PC-3 (cell line): ENCODE results near the gene ENO4. TPM values are rescaled to one million over a fixed set of nuclear protein-coding genes. Genes with fewer than 3 reads are reported as not detected.

Experiments used
- ATAC-seq: fragments of 200-7000 bp; cut with Tn5 transposase; 2 replicates; pipeline ENCODE4 v1.9.1; 2020; ENCODE audit warnings: mild to moderate bottlenecking, moderate library complexity
- BruUV-seq: library from RNA; stranded (reverse); fragments of 400-500 nt; replicated peaks from 2 replicates; lab custom pipeline; 2021; lab: Mats Ljungman, UMichigan
- CTCF ChIA-PET: fragments of 300-600 bp; sonication (Branson Sonifier 250); formaldehyde crosslinking; loops from one replicate; lab custom pipeline; 2022; ENCODE audit warnings: antibody characterized with exemption; lab: Charles Lee
- POLR2A ChIA-PET: fragments of 300-600 bp; sonication (Branson Sonifier 250); formaldehyde crosslinking; loops from one replicate; lab custom pipeline; 2022; ENCODE audit warnings: antibody characterized with exemption; ENCODE audit not compliant: unreplicated experiment; lab: Charles Lee
- DNase-seq: peaks from one replicate; pipeline ENCODE4 v3.0.0-alpha.2; 2015
- H2AFZ ChIP-seq: fragments of 300-600 bp; sonication (generic); 2 replicates; pipeline ENCODE4 v1.6.0; 2016; ENCODE audit warnings: antibody characterized with exemption, low read length
- H3F3A ChIP-seq: fragments of 300-600 bp; sonication (generic); one replicate; pipeline ENCODE4 v1.6.0; 2017; ENCODE audit warnings: antibody characterized with exemption, low read length, control low read depth, mild to moderate bottlenecking; ENCODE audit not compliant: unreplicated experiment
- H3K27ac ChIP-seq: fragments of 300-600 bp; sonication (generic); 2 replicates; pipeline ENCODE4 v1.5.1; 2016; ENCODE audit warnings: mild to moderate bottlenecking, low read length
- H3K27me3 ChIP-seq: fragments of 300-600 bp; sonication (generic); 2 replicates; pipeline ENCODE4 v1.6.1; 2016; ENCODE audit warnings: low read length, mixed read lengths
- H3K36me3 ChIP-seq: fragments of 300-600 bp; sonication (generic); 2 replicates; pipeline ENCODE4 v1.6.1; 2016; ENCODE audit warnings: low read depth, mixed run types, low read length, mixed read lengths
- H3K4me1 ChIP-seq: fragments of 300-600 bp; sonication (generic); 2 replicates; pipeline ENCODE4 v1.5.1; 2016; ENCODE audit warnings: low read length; ENCODE audit not compliant: insufficient read depth
- H3K4me2 ChIP-seq: fragments of 300-600 bp; sonication (generic); 2 replicates; pipeline ENCODE4 v1.6.0; 2016; ENCODE audit warnings: low read length
- H3K4me3 ChIP-seq: fragments of 300-600 bp; sonication (generic); 2 replicates; pipeline ENCODE4 v1.5.1; 2016; ENCODE audit warnings: mild to moderate bottlenecking, low read length, mixed read lengths
- H3K79me2 ChIP-seq: fragments of 300-600 bp; sonication (generic); 2 replicates; pipeline ENCODE4 v1.6.1; 2017; ENCODE audit warnings: low read length, mixed read lengths
- H3K9ac ChIP-seq: fragments of 300-600 bp; sonication (generic); 2 replicates; pipeline ENCODE4 v1.6.0; 2016; ENCODE audit warnings: mild to moderate bottlenecking, low read length
- H3K9me2 ChIP-seq: fragments of 300-600 bp; sonication (generic); replicated peaks from 2 replicates; pipeline ENCODE4 v1.6.1; 2016; ENCODE audit warnings: mixed run types, low read length, mixed read lengths
- H3K9me3 ChIP-seq: fragments of 300-600 bp; sonication (generic); 2 replicates; pipeline ENCODE4 v1.6.1; 2016; ENCODE audit warnings: low read length, mixed read lengths
- H4K20me1 ChIP-seq: fragments of 300-600 bp; sonication (generic); 2 replicates; pipeline ENCODE4 v1.6.1; 2016; ENCODE audit warnings: low read length, mixed read lengths
- EZH2 ChIP-seq: fragments of 300-600 bp; sonication (generic); IDR thresholded peaks from one replicate; pipeline ENCODE4 v1.6.1; 2017; ENCODE audit warnings: antibody characterized with exemption, mild to moderate bottlenecking, low read length; ENCODE audit not compliant: unreplicated experiment
- EZH2phosphoT487 ChIP-seq: fragments of 300-600 bp; sonication (generic); IDR thresholded peaks from 2 replicates; pipeline ENCODE4 v1.6.1; 2018; ENCODE audit warnings: mild to moderate bottlenecking, antibody characterized with exemption, low read length, borderline replicate concordance
- intact Hi-C: fragments of 100-400 bp; cut with micrococcal nuclease; formaldehyde crosslinking; loops from 2 replicates; pipeline ENCODE4 v1.9.0; 2023
- total RNA-seq: library from RNA; depleted of rRNA; stranded (reverse); fragments of >200 nt; gene quantifications from 2 replicates; pipeline ENCODE4 v1.2.3, GENCODE V29; 2014
- TF ChIP-seq, protein P1 (sequence below): fragments of 300-600 bp; sonication (generic); conservative IDR thresholded peaks from 2 replicates; pipeline ENCODE4 v1.5.1; 2017; ENCODE audit warnings: antibody characterized with exemption, low read depth, mild to moderate bottlenecking, low read length

The ENO4 gene
- total RNA-seq, 1 experiment from 2014 or later: not detected

DNA sequence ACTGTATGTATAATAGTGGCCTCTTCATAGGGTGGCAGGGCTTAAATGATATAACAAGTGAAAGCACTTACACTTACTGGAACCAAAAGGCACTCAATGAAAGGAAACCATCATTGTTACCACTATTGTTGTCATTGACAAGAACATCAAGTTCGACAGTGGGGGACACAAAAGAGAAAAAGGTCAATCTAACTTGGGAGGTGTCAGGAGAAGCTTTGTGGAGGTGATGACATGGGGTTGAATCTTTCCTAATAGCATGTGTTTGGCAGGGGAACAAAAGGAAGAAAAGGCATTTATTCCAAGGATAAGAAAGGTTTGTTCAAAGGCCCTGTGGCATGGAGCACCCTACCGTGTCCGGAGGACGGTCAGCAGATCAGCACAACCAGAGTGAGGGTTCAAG is 18.2 kb upstream of the ENO4 start:
- Histone ChIP-seq H2AFZ (no peak overlapping the region), H3K9me3 (no peaks in the 10 kb centered on the region), H3K4me2 (no peak overlapping the region), H3K79me2 (no peaks in the 10 kb centered on the region), H3K36me3 (no peaks in the 10 kb centered on the region), H3K4me3 (no peak overlapping the region), H3K27me3 (no peaks in the 10 kb centered on the region), H3K9ac (no peak overlapping the region), H3F3A (no peaks in the 10 kb centered on the region), H4K20me1 (no peaks in the 10 kb centered on the region), H3K4me1 (no peaks in the 10 kb centered on the region), H3K9me2 (no peaks in the 10 kb centered on the region), H3K27ac (no peak overlapping the region)
- ATAC-seq (no peak), DNase-seq (no peak)
- POLR2A ChIA-PET: no interaction called here
- intact Hi-C loops: no loop called here
- CTCF ChIA-PET: no interaction called here
- TF ChIP-seq, protein P1, sequence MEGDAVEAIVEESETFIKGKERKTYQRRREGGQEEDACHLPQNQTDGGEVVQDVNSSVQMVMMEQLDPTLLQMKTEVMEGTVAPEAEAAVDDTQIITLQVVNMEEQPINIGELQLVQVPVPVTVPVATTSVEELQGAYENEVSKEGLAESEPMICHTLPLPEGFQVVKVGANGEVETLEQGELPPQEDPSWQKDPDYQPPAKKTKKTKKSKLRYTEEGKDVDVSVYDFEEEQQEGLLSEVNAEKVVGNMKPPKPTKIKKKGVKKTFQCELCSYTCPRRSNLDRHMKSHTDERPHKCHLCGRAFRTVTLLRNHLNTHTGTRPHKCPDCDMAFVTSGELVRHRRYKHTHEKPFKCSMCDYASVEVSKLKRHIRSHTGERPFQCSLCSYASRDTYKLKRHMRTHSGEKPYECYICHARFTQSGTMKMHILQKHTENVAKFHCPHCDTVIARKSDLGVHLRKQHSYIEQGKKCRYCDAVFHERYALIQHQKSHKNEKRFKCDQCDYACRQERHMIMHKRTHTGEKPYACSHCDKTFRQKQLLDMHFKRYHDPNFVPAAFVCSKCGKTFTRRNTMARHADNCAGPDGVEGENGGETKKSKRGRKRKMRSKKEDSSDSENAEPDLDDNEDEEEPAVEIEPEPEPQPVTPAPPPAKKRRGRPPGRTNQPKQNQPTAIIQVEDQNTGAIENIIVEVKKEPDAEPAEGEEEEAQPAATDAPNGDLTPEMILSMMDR: no peak
- TF ChIP-seq EZH2 (no peak), EZH2phosphoT487 (no peak)
- no TSS peak for BruUV-seq

DNA sequence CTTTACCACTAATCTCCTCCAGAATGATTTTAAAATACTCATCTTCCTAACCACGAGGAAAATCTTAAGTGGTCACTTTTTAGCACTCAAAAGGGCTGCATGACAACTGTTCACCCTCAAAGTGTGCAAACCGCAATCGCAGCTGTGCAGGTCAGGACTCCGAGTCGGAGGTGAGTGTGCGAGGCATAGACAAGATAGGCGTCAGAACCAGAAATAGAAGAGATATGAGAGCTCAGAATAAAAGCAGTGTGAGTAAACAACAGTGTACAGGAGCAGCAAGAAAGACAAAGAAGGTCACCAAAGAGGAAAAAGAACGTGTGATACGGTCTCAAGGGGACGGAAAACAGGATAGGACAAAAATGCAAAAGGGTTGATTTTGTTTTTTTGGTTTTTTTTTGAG is 17.5 kb upstream of the ENO4 start:
- ATAC-seq (no peak), DNase-seq (no peak)
- Histone ChIP-seq H3K4me1 (no peaks in the 10 kb centered on the region), H3K9me3 (no peaks in the 10 kb centered on the region), H3K4me2 (no peak overlapping the region), H2AFZ (no peak overlapping the region), H3K79me2 (no peaks in the 10 kb centered on the region), H3K27me3 (no peaks in the 10 kb centered on the region), H3K27ac (no peak overlapping the region), H3F3A (no peaks in the 10 kb centered on the region), H4K20me1 (no peaks in the 10 kb centered on the region), H3K9ac (no peak overlapping the region), H3K36me3 (no peaks in the 10 kb centered on the region), H3K4me3 (no peak overlapping the region), H3K9me2 (no peaks in the 10 kb centered on the region)
- ChIA-PET CTCF (no interaction called here), POLR2A (no interaction called here)
- TF ChIP-seq, protein P1: no peak
- TF ChIP-seq EZH2phosphoT487: no peak
- TF ChIP-seq EZH2: no peak
- intact Hi-C loops: no loop called here
- BruUV-seq: no TSS peak

DNA sequence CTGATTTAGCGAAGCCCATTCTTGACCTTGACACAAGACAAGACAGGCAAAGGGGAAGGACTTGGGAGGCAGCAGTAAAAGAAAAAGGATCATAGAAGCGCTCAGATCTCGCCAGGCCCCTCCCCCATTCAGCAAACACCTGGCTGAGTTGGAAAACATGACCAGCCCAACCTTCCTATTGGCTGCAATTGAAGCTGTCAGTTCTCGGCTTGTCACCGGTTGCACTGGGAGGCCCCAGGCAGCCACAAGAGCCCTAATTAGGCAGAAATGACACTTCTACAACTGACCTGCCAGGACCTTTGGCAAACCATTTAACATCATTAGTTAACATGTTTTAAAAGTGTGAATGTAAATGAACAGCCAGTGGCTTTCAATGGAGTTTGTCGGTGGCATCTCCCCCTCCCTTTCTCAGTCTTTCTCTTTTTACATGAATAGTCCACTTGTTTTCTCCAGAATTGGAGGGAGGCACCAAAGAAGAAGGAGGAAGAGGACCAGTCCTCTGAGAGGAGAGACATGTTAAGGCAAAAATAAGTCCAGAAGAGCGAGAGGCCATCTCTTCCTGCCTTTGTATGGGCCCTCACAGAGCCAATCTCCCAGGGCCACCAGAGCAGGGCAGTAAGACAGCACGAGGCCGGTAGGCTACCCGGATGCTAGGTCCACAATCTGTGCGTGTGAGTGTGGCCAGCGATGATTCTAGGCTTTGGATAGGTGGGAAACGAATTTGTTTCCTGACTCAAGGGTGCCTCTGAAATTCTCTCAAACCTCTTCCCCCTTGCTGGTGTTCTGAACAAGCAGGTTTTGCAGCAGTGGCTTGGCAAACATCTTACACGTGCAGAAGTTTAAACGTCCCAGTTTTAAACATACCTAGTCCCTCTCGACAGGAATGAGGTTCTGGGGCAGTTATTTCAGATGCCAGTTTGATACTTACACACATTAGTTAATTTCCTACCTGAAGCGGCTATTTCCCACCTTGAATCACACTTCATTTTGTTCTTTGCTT is 15.0 kb upstream of the ENO4 start:
- Histone ChIP-seq H3K79me2 (no peaks in the 10 kb centered on the region), H3K9me3 (no peaks in the 10 kb centered on the region), H3K36me3 (no peaks in the 10 kb centered on the region), H4K20me1 (no peaks in the 10 kb centered on the region), H3K9ac (no peak overlapping the region), H3K4me1 (no peaks in the 10 kb centered on the region), H3K27ac (no peak overlapping the region), H3K27me3 (no peaks in the 10 kb centered on the region), H2AFZ (no peak overlapping the region), H3K4me3 (no peak overlapping the region), H3K9me2 (no peaks in the 10 kb centered on the region), H3K4me2 (no peak overlapping the region), H3F3A (no peaks in the 10 kb centered on the region)
- ATAC-seq (no peak), DNase-seq (no peak)
- no TSS peak for BruUV-seq
- intact Hi-C loops: no loop called here
- no peak for TF ChIP-seq EZH2
- TF ChIP-seq, protein P1: no peak
- no peak for TF ChIP-seq EZH2phosphoT487
- ChIA-PET CTCF (no interaction called here), POLR2A (no interaction called here)
